K562 (cell line): ENCODE results near the gene RXRB. TPM values are rescaled to one million over a fixed set of nuclear protein-coding genes. Genes with fewer than 3 reads are reported as not detected.

Source experiments
- ATF1 ChIP-seq, 2 experiments: fragments of 450-650 bp in 1 of 2; IDR thresholded peaks; 2 replicates each; pipeline ENCODE4 v1.6.1; 2016; ENCODE audit warnings: missing compliant biosample characterization in 1 of 2, missing genetic modification characterization in 1 of 2
- ERF ChIP-seq: fragments of 450-650 bp; formaldehyde crosslinking; IDR thresholded peaks from 2 replicates; pipeline ENCODE4 v1.4.0; 2020; ENCODE audit warnings: mild to moderate bottlenecking, mixed read lengths
- FOXK1 ChIP-seq: sonication (generic); formaldehyde crosslinking; IDR thresholded peaks from 2 replicates; pipeline ENCODE4 v1.8.0; 2022; ENCODE audit warnings: missing genetic modification reagents, mild to moderate bottlenecking, borderline replicate concordance
- GTF2E2 ChIP-seq: fragments of 200-800 bp; sonication (Bioruptor generic); IDR thresholded peaks from 2 replicates; pipeline ENCODE4 v1.6.1; 2016; ENCODE audit warnings: missing genetic modification characterization, missing compliant biosample characterization
- GTF2F1 ChIP-seq: IDR thresholded peaks from 2 replicates; pipeline ENCODE4 v1.6.1; 2011; ENCODE audit warnings: low read depth, low read length, improper control_type of control experiment
- KAT2B ChIP-seq: IDR thresholded peaks from one replicate; pipeline ENCODE4 v1.6.1; 2012; ENCODE audit warnings: low read depth, mild to moderate bottlenecking, control low read depth, inconsistent platforms, low read length, moderate library complexity
- KLF16 ChIP-seq: IDR thresholded peaks from 2 replicates; pipeline ENCODE4 v1.6.1; 2016; ENCODE audit warnings: antibody characterized with exemption
- MEIS2 ChIP-seq: fragments of 450-650 bp; IDR thresholded peaks from 2 replicates; pipeline ENCODE4 v1.6.1; 2014; ENCODE audit warnings: mild to moderate bottlenecking; ENCODE audit not compliant: partially characterized antibody
- MYNN ChIP-seq, 2 experiments: sonication (generic); formaldehyde crosslinking in 1 of 2; IDR thresholded peaks; 2 replicates each; pipeline versions ENCODE4 v1.5.0 to v1.6.1; 2016 to 2020; ENCODE audit warnings: antibody characterized with exemption in 1 of 2, missing genetic modification reagents in 1 of 2
- NBN ChIP-seq: fragments of 450-650 bp; IDR thresholded peaks from 2 replicates; pipeline ENCODE4 v1.6.1; 2016; ENCODE audit warnings: low read depth, mild to moderate bottlenecking
- NFYB ChIP-seq: IDR thresholded peaks from 2 replicates; pipeline ENCODE4 v1.6.1; 2011; ENCODE audit warnings: mild to moderate bottlenecking, moderate library complexity; ENCODE audit not compliant: insufficient read length; ENCODE audit errors: extremely low read depth
- POLR2A ChIP-seq: fragments of 450-650 bp; conservative IDR thresholded peaks from 2 replicates; pipeline ENCODE4 v1.6.1; 2016
- POLR2G ChIP-seq: fragments of 200-400 bp; formaldehyde crosslinking; IDR thresholded peaks from 2 replicates; pipeline ENCODE4 v1.6.1; 2017; ENCODE audit warnings: low read depth, mild to moderate bottlenecking, antibody characterized with exemption, low read length, moderate library complexity
- RBBP5 ChIP-seq: fragments of 200-600 bp; sonication (generic); IDR thresholded peaks from 2 replicates; pipeline ENCODE4 v1.6.1; 2012; ENCODE audit warnings: borderline replicate concordance, mild to moderate bottlenecking, low read length, control low read depth, inconsistent platforms; ENCODE audit not compliant: insufficient read depth, poor library complexity, severe bottlenecking
- RBFOX2 ChIP-seq: fragments of 200-400 bp; formaldehyde crosslinking; IDR thresholded peaks from 2 replicates; pipeline ENCODE4 v1.6.1; 2017; ENCODE audit warnings: low read depth, mild to moderate bottlenecking, low read length, moderate library complexity
- RBM22 ChIP-seq: fragments of 200-400 bp; formaldehyde crosslinking; IDR thresholded peaks from 2 replicates; pipeline ENCODE4 v1.6.1; 2018; ENCODE audit warnings: low read length, low read depth; ENCODE audit not compliant: poor library complexity, severe bottlenecking
- RFX7 ChIP-seq: fragments of 250-450 bp; sonication (Bioruptor Pico); IDR thresholded peaks from 2 replicates; pipeline ENCODE4 v1.5.1; 2021; ENCODE audit warnings: mild to moderate bottlenecking
- RUNX1 ChIP-seq: sonication (generic); IDR thresholded peaks from 2 replicates; pipeline ENCODE4 v1.6.1; 2016; ENCODE audit warnings: antibody characterized with exemption, low read depth
- ZC3H4 ChIP-seq: sonication (generic); formaldehyde crosslinking; IDR thresholded peaks from 2 replicates; pipeline ENCODE4 v1.9.0; 2021; ENCODE audit warnings: missing genetic modification reagents, borderline replicate concordance
- ZNF24 ChIP-seq: fragments of 450-650 bp; IDR thresholded peaks from 2 replicates; pipeline ENCODE4 v1.6.1; 2016
- ZNF41 ChIP-seq: fragments of 250-450 bp; sonication (Bioruptor Pico); conservative IDR thresholded peaks from 2 replicates; pipeline ENCODE4 v1.4.0; 2020; ENCODE audit warnings: mild to moderate bottlenecking
- polyA plus RNA-seq, 8 experiments: library from polyadenylated mRNA; depleted of rRNA in 4 of 8; stranded (reverse) in 5 of 8; unstranded in 3 of 8; fragments of >200 nt; fragmentation: Nextera tagmentation in 2 of 8; fragmentation: Illumina TruSeq in 1 of 8; extraction: Ambion mirVana in 2 of 8; extraction: Trizol in 1 of 8; gene quantifications; 2 replicates each; pipeline versions ENCODE4 v1.2.1 to v1.2.3, GENCODE V29; 2011 to 2014; ENCODE audit warnings: inconsistent platforms in 1 of 8, missing spikeins in 1 of 8
- total RNA-seq, 7 experiments: library from RNA; depleted of rRNA in 6 of 7; stranded (reverse); fragments of >200 nt in 6 of 7; fragmentation: Illumina TruSeq in 2 of 7; extraction: Trizol in 2 of 7; gene quantifications; 2 replicates each; pipeline versions ENCODE4 v1.2.1 to v1.2.3, GENCODE V29; 2011 to 2021; ENCODE audit warnings: low replicate concordance in 1 of 7
- TF ChIP-seq, protein P1 (sequence below): sonication (generic); formaldehyde crosslinking; IDR thresholded peaks from 2 replicates; pipeline ENCODE4 v1.8.1; 2023; ENCODE audit warnings: mild to moderate bottlenecking, missing genetic modification reagents
- TF ChIP-seq, protein P2 (sequence below): sonication (generic); formaldehyde crosslinking; IDR thresholded peaks from 2 replicates; pipeline ENCODE4 v1.8.0; 2022; ENCODE audit warnings: mild to moderate bottlenecking, missing genetic modification reagents
- TF ChIP-seq, protein P3 (sequence below): fragments of 250-450 bp; sonication (Bioruptor Pico); IDR thresholded peaks from 2 replicates; pipeline ENCODE4 v1.8.0; 2021; ENCODE audit warnings: moderate library complexity, mild to moderate bottlenecking, inconsistent platforms
- TF ChIP-seq, protein P4 (sequence below), 3 experiments: fragments of 200-800 bp in 1 of 3; sonication (Bioruptor generic) in 1 of 3; sonication (generic) in 1 of 3; formaldehyde crosslinking in 1 of 3; IDR thresholded peaks; 2 replicates each; pipeline versions ENCODE4 v1.6.1 to v1.8.0; 2016 to 2022; ENCODE audit warnings: mild to moderate bottlenecking in 2 of 3, missing compliant biosample characterization in 2 of 3, missing genetic modification characterization in 2 of 3, missing genetic modification reagents in 1 of 3

The RXRB gene
- total and polyA plus RNA-seq, 9 of the 15 experiments (the other 6 are each of a cell fraction or from before 2014, with no cell fraction given): 0.76 to 35.5 (median 18.4) TPM

DNA sequence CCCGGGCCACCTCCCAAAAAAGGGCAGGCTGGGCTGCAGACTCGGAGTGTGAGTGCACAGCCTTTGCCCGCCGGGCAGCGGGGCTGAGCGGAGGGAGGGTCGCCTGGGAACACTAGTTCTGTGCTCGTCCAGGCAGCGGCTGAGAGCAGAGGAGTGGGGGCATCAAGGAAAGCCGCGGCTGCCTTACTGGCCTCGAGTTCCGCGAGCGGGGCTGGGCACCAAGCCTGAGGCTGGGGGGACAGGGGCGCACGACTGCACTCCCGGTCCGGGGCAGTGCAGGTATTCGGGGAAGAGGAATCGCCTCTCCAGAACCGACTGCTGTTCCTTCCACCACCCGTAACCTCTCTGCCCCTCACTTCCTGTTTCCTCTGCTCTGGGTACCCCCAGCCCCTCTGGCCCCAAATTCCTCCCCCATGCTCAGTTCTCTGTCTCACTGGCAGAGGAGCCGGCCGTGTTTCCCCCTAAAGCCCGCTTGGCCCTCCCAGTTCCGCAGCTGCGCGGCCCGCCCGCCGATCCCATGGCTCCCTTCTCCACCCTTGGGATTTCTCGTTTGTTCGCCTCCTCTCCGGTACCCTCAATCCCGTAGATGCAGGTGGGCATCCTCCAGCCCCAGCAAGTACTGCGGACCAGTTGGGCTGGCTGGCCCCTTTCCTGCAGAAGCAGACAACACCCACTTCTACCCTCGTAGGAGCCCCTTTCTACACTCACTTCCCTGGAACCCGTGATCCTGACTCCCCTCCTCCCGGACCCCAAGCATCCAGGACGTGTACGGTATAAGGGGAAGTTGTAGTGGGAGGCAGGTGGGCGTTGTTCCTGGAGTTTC is 12.9 kb upstream of the RXRB start (continued):
- TF ChIP-seq RBM22 (peak; percentile 74), MEIS2 (no peak), ZC3H4 (CRISPR knock-in tag) (no peak), NFYB (no peak), ERF (CRISPR knock-in tag) (peak; percentile 81; the same call in 1 of the 2 replicates), MYNN (IDR thresholded peaks at IDR 0.05) (0 out of 2 replicates have a peak, but pooled peaks have one; percentile 35), MYNN (CRISPR knock-in tag; IDR thresholded peaks at IDR 0.05) (no peak), GTF2F1 (no peak), RUNX1 (no peak), ZNF24 (no peak), RBBP5 (no peak), KAT2B (no peak), ATF1 (CRISPR knock-in tag; IDR thresholded peaks at IDR 0.05) (no peak), ATF1 (tag; IDR thresholded peaks at IDR 0.05) (no peak), GTF2E2 (no peak), RBFOX2 (peak; percentile 55), POLR2A (peak; percentile 56), NBN (no peak), POLR2G (peak; percentile 77), ZNF41 (no peak), FOXK1 (CRISPR knock-in tag) (no peak), KLF16 (no peak), RFX7 (CRISPR knock-in tag) (no peak)
- TF ChIP-seq, protein P1, sequence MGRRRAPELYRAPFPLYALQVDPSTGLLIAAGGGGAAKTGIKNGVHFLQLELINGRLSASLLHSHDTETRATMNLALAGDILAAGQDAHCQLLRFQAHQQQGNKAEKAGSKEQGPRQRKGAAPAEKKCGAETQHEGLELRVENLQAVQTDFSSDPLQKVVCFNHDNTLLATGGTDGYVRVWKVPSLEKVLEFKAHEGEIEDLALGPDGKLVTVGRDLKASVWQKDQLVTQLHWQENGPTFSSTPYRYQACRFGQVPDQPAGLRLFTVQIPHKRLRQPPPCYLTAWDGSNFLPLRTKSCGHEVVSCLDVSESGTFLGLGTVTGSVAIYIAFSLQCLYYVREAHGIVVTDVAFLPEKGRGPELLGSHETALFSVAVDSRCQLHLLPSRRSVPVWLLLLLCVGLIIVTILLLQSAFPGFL: no peak
- TF ChIP-seq, protein P2, sequence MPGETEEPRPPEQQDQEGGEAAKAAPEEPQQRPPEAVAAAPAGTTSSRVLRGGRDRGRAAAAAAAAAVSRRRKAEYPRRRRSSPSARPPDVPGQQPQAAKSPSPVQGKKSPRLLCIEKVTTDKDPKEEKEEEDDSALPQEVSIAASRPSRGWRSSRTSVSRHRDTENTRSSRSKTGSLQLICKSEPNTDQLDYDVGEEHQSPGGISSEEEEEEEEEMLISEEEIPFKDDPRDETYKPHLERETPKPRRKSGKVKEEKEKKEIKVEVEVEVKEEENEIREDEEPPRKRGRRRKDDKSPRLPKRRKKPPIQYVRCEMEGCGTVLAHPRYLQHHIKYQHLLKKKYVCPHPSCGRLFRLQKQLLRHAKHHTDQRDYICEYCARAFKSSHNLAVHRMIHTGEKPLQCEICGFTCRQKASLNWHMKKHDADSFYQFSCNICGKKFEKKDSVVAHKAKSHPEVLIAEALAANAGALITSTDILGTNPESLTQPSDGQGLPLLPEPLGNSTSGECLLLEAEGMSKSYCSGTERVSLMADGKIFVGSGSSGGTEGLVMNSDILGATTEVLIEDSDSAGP (CRISPR knock-in tag): no peak
- TF ChIP-seq, protein P3, sequence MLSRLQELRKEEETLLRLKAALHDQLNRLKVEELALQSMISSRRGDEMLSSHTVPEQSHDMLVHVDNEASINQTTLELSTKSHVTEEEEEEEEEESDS: no peak
- TF ChIP-seq, protein P4, sequence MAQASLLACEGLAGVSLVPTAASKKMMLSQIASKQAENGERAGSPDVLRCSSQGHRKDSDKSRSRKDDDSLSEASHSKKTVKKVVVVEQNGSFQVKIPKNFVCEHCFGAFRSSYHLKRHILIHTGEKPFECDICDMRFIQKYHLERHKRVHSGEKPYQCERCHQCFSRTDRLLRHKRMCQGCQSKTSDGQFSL (CRISPR knock-in tag; IDR thresholded peaks at IDR 0.05): no peak
- TF ChIP-seq, protein P4 (tag; IDR thresholded peaks at IDR 0.05): no peak
